ENCODE results near the gene GLT1D1.

The GLT1D1 gene

DNA sequence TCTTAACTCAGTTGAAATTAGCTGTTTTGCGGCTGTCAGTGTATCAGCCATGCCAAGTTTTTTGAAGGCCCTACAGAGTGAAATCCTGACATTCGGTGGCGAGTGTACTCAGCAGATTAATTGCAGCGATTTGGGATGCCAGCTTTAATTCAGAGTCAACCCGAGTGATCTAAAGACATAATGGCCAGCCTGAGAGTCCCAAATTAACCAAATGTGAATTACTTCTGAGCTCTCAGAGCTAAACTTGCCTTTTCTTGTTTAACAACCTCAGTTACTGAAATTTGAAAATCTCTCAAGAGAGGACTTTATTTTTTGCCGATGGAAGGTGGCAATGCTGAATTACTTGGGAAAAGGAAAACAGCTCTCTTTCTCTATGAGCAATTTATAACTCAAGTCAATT is 148.5 kb downstream of the GLT1D1 start:
- DNase-seq (ENCODE audit: low read depth in 2 of 2): no peak

GRCh38 chr12:129002427-129002826 is 149.1 kb downstream of the GLT1D1 start:
- DNase-seq (ENCODE audit: low read depth in 2 of 2): no peak

- DNase-seq (ENCODE audit: low read depth in 2 of 2): no peak
These were observed 152.1 kb downstream of the GLT1D1 start for GRCh38 chr12:129005416-129005815.

DNA sequence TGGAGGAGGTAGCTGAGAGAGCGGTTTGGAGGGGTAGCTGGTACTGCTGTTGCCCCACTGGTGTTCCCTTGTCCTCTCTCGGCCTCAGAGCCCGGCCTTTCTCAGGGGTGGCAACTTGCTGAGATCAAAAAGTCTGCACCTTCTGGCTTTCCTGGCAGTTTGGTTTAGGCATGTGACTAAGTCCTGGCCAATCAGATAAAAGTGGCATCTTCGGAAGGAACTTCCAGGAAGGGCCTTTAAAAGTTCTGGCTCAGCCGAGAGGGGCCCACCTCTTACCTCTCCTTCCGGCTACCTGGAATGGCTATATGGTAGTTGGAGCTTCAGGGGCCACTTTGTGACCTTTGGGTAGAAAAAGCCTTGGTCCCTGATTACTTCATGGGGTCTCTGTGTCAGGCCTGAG is 152.6 kb downstream of the GLT1D1 start:
- no peak for DNase-seq (ENCODE audit: low read depth in 2 of 2)

DNA sequence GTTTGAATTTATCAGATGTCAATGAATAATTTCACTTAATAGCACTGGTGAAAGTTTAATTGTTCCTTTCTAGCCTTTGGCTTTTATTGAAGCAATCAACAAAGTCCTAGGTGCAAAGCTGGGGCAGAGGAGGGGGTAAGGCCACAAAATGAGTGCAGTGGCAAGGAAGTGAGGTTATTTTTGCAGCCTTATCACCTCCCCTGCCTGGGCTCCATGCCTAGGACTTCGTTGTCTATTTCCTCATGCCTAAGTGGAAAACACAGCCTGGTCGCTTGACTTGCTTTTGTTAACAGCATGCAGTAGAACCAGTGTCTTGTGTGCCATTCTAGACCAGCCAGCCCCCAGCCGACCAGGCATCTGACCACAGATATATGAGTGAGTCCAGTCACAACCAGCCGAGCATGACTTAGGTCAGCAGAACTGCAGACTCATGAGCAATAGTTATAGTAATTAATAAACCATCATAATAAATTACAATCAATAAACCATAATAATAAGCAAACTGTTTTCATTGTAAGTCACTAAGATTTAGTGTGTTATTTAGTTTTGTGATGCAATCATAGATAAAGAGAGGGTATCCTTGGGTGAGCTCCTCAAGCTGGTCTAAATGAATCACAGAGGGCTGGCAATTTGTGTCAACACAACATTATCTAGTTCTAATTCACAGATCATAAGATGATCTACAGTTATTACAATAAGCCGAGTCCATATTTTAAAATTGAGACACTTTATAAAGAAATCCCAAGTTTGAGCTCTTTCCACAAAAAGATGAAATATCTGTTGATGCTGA is 156.8 kb downstream of the GLT1D1 start:
- DNase-seq (ENCODE audit: low read depth in 2 of 2): no peak

GRCh38 chr12:129016159-129016558 is 162.9 kb downstream of the GLT1D1 start:
- no peak for DNase-seq (ENCODE audit: low read depth in 2 of 2)

DNA sequence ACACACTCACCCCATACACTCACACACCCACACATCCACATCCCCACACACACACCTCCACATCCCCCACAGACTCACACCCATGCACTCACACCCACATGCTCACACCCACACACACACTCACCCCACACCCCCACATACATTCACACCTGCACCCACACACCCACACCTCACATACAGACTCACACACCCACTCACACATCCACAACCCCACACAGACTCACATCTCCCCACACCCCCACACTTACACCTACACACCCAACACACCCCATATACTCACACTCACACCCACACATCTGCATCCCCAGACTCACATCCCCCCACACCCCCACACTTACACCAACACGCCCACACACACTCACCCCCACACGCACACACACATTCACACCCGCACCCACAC is 171.8 kb downstream of the GLT1D1 start:
- no peak for DNase-seq (ENCODE audit: low read depth in 2 of 2)

DNA sequence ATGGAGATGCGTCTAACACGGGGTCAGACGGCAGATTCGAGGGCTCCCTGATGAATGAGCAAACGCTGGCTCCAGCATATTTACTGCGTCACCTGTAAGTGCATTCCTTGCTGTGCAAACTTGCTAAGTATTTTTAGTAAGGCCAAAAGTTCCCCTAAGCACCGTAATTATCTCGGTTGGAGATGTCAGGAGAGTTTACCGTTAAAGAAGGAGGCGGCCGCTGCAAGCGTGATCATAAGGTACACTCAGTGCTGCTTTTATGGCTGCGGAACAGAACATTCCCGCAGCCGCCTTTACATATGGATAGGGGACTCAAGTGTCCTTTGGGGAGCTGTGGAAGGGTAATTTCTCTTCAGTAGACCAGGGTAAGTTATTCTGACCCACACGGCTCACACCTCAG is 175.6 kb downstream of the GLT1D1 start:
- DNase-seq (ENCODE audit: low read depth in 2 of 2): no peak

All from stimulated activated CD8-positive, alpha-beta memory T cell treated with anti-CD3 and anti-CD28 coated beads, Interleukin-2, amount 100 ng/mL, for 48 hours (primary cell).